Smooth muscle cell (in vitro differentiated cells): ENCODE results near the gene HOXD11. TPM values are rescaled to one million over a fixed set of nuclear protein-coding genes. Genes with fewer than 3 reads are reported as not detected.
A peak's percentile ranks its signal among the peaks of the same experiment; 100 is the strongest.

Source experiments
- DNase-seq: peaks from one replicate; lab custom pipeline; 2025; ENCODE audit not compliant: unreplicated experiment; lab: John Stamatoyannopoulos, UW
- H2AFZ ChIP-seq: fragments of 200-600 bp; sonication (generic); 2 replicates; pipeline ENCODE4 v1.6.0; 2016; ENCODE audit warnings: antibody characterized with exemption, low read depth, mild to moderate bottlenecking
- H3F3A ChIP-seq: fragments of 200-600 bp; sonication (generic); 2 replicates; pipeline ENCODE4 v1.6.0; 2017; ENCODE audit warnings: antibody characterized with exemption, low read depth
- H3K27ac ChIP-seq: fragments of 200-600 bp; sonication (generic); 2 replicates; pipeline ENCODE4 v1.5.1; 2016; ENCODE audit warnings: low read depth, mild to moderate bottlenecking
- H3K27me3 ChIP-seq: fragments of 200-600 bp; sonication (generic); 2 replicates; pipeline ENCODE4 v1.6.1; 2016; ENCODE audit warnings: low read depth, mild to moderate bottlenecking
- H3K36me3 ChIP-seq: fragments of 200-600 bp; sonication (generic); 2 replicates; pipeline ENCODE4 v1.5.1; 2016; ENCODE audit warnings: low read depth
- H3K4me1 ChIP-seq: fragments of 200-600 bp; sonication (generic); 2 replicates; pipeline ENCODE4 v1.5.1; 2016; ENCODE audit warnings: low read depth
- H3K4me2 ChIP-seq: fragments of 200-600 bp; sonication (generic); 2 replicates; pipeline ENCODE4 v1.6.0; 2016; ENCODE audit warnings: mild to moderate bottlenecking
- H3K4me3 ChIP-seq: fragments of 200-600 bp; sonication (generic); 2 replicates; pipeline ENCODE4 v1.5.1; 2016; ENCODE audit warnings: mild to moderate bottlenecking
- H3K79me2 ChIP-seq: fragments of 200-600 bp; sonication (generic); 2 replicates; pipeline ENCODE4 v1.6.0; 2016; ENCODE audit warnings: low read depth, mild to moderate bottlenecking
- H3K9ac ChIP-seq: fragments of 200-600 bp; sonication (generic); 2 replicates; pipeline ENCODE4 v1.6.0; 2016; ENCODE audit warnings: low read depth
- H3K9me3 ChIP-seq: fragments of 200-600 bp; sonication (generic); replicated peaks from 2 replicates; pipeline ENCODE4 v1.5.1; 2016; ENCODE audit warnings: low read depth
- H4K20me1 ChIP-seq: fragments of 200-600 bp; sonication (generic); 2 replicates; pipeline ENCODE4 v1.6.0; 2016; ENCODE audit warnings: low read depth
- whole genome bisulfite sequencing: methylation state at CpG from one replicate; pipeline ENCODE4 v1.1.7; 2016; ENCODE audit warnings: low lambda C conversion rate; 5-methylcytosine and 5-hydroxymethylcytosine counted together
- polyA plus RNA-seq: library from polyadenylated mRNA; unstranded; fragments of >200 nt; fragmentation: Nextera tagmentation; extraction: Ambion mirVana; gene quantifications from 2 replicates; pipeline ENCODE4 v1.2.1, GENCODE V29; 2016
- total RNA-seq: library from RNA; depleted of rRNA; stranded (reverse); fragments of >200 nt; gene quantifications from 2 replicates; pipeline ENCODE4 v1.2.3, GENCODE V29; 2014
- TF ChIP-seq, protein P1 (sequence below): fragments of 200-600 bp; sonication (generic); IDR thresholded peaks from 2 replicates; pipeline ENCODE4 v1.5.1; 2017; ENCODE audit warnings: borderline replicate concordance, mild to moderate bottlenecking, antibody characterized with exemption; ENCODE audit not compliant: insufficient read depth, poor library complexity, severe bottlenecking

HOXD11 gene
- total and polyA plus RNA-seq, 2 experiments from 2014 or later, result 4.4 to 7.9 TPM

GRCh38 chr2:176128982-176129796 lies 22.1 kb downstream of the HOXD11 start, which contains the start of gene HOXD8:
TSS of gene HOXD8 (plus strand) at chr2:176129705. CDS start at chr2:176130367, 662 bp downstream.
- Histone ChIP-seq H3K4me1 (peaks cover 7% of the 10 kb centered on the region), H3K79me2 (no peaks in the 10 kb centered on the region), H2AFZ (peak within 1 kb of the TSS; percentile 17), H3K9ac (no peak within 1 kb of the TSS), H3K36me3 (no peaks in the 10 kb centered on the region), H3K4me2 (peak within 1 kb of the TSS; percentile 87), H3F3A (no peaks in the 10 kb centered on the region), H3K4me3 (peak within 1 kb of the TSS; percentile 54), H3K27me3 (peaks cover 98% of the 10 kb centered on the region), H4K20me1 (peaks cover 5% of the 10 kb centered on the region), H3K27ac (no peak within 1 kb of the TSS), H3K9me3 (no peaks in the 10 kb centered on the region)
- TF ChIP-seq, protein P1, sequence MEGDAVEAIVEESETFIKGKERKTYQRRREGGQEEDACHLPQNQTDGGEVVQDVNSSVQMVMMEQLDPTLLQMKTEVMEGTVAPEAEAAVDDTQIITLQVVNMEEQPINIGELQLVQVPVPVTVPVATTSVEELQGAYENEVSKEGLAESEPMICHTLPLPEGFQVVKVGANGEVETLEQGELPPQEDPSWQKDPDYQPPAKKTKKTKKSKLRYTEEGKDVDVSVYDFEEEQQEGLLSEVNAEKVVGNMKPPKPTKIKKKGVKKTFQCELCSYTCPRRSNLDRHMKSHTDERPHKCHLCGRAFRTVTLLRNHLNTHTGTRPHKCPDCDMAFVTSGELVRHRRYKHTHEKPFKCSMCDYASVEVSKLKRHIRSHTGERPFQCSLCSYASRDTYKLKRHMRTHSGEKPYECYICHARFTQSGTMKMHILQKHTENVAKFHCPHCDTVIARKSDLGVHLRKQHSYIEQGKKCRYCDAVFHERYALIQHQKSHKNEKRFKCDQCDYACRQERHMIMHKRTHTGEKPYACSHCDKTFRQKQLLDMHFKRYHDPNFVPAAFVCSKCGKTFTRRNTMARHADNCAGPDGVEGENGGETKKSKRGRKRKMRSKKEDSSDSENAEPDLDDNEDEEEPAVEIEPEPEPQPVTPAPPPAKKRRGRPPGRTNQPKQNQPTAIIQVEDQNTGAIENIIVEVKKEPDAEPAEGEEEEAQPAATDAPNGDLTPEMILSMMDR, result no peak
- no peak for DNase-seq
- 2% methylated on average over 50 of the region's 64 CpGs for WGBS

- WGBS, result under 1% methylated on average over 21 of the region's 43 CpGs
Measured at GRCh38 chr2:176129813-176130146, 22.7 kb downstream of the HOXD11 start.

DNA sequence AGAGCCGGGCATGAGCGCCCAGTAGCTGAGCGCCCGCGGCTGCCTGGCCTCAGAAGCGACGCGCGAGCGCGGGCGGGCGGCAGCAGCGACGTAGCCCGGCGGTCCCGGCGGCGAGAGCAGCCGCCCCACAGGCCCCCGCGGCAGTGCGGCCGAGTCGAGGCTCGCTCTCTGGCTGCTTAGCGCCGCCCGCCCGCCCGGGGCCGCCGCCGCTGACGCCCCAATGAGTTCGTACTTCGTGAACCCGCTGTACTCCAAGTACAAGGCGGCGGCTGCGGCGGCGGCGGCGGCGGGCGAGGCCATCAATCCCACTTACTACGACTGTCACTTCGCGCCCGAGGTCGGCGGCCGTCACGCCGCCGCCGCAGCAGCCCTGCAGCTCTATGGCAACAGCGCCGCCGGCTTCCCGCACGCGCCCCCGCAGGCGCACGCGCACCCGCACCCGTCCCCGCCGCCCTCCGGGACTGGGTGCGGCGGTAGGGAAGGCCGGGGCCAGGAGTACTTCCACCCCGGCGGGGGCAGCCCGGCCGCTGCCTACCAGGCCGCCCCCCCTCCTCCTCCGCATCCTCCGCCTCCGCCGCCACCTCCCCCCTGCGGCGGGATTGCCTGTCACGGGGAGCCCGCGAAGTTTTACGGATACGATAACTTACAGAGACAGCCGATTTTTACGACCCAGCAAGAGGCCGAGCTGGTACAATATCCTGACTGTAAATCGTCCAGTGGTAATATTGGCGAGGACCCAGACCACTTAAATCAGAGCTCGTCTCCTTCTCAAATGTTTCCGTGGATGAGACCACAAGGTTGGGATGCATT lies 23.3 kb downstream of the HOXD11 start:
- peak overlapping the region; percentile 54 for H3K4me3 ChIP-seq
- peak overlapping the region; percentile 15 for H2AFZ ChIP-seq
- peak overlapping the region; percentile 87 for H3K4me2 ChIP-seq
- H3K4me1 ChIP-seq, result peaks cover 7% of the 10 kb centered on the region
- H3K27ac ChIP-seq, result no peak overlapping the region
- H3K79me2 ChIP-seq, result no peaks in the 10 kb centered on the region
- H3F3A ChIP-seq, result no peaks in the 10 kb centered on the region
- H3K36me3 ChIP-seq, result no peaks in the 10 kb centered on the region
- 1% methylated on average over 56 of the region's 100 CpGs for WGBS
- no peaks in the 10 kb centered on the region for H3K9me3 ChIP-seq
- no peak for DNase-seq
- H3K27me3 ChIP-seq, result peaks cover 98% of the 10 kb centered on the region
- TF ChIP-seq, protein P1, result no peak
- H4K20me1 ChIP-seq, result no peaks in the 10 kb centered on the region
- H3K9ac ChIP-seq, result no peak overlapping the region

More at GRCh38 chr2:176129813-176130146, 22.7 kb downstream of the HOXD11 start:
- no peak overlapping the region for H3K27ac ChIP-seq
- peaks cover 98% of the 10 kb centered on the region for H3K27me3 ChIP-seq
- peaks cover 7% of the 10 kb centered on the region for H3K4me1 ChIP-seq
- H3F3A ChIP-seq, result no peaks in the 10 kb centered on the region
- TF ChIP-seq, protein P1, result no peak
- H3K4me3 ChIP-seq, result peak overlapping the region; percentile 54
- no peak overlapping the region for H2AFZ ChIP-seq
- peak overlapping the region; percentile 87 for H3K4me2 ChIP-seq
- H3K9ac ChIP-seq, result no peak overlapping the region
- H3K79me2 ChIP-seq, result no peaks in the 10 kb centered on the region
- no peak for DNase-seq
- H3K9me3 ChIP-seq, result no peaks in the 10 kb centered on the region
- peaks cover 2% of the 10 kb centered on the region for H4K20me1 ChIP-seq
- no peaks in the 10 kb centered on the region for H3K36me3 ChIP-seq
